GM12878 (cell line): ENCODE results near the gene OR1I1. TPM values are rescaled to one million over a fixed set of nuclear protein-coding genes. Genes with fewer than 3 reads are reported as not detected.

Source experiments
- ATAC-seq: fragments of 200-7000 bp; cut with Tn5 transposase; 3 replicates; pipeline ENCODE4 v1.9.1; 2020; ENCODE audit warnings: mild to moderate bottlenecking, moderate library complexity
- BruUV-seq: library from RNA; stranded (reverse); fragments of 400-500 nt; replicated peaks from 2 replicates; lab custom pipeline; 2021; lab: Mats Ljungman, UMichigan
- CTCF ChIA-PET: fragments of 300-600 bp; sonication (Branson Sonifier 250); formaldehyde crosslinking; extraction: SDS; loops from one replicate; lab custom pipeline; 2021; ENCODE audit warnings: inconsistent platforms; lab: Yijun Ruan, JAX
- POLR2A ChIA-PET: fragments of 350-600 bp; formaldehyde crosslinking; extraction: SDS; loops from one replicate; lab custom pipeline; 2021; ENCODE audit warnings: inconsistent platforms; lab: Charles Lee
- RAD21 ChIA-PET: fragments of 300-600 bp; sonication (Branson Sonifier 250); formaldehyde crosslinking; loops from one replicate; lab custom pipeline; 2023; ENCODE audit warnings: antibody characterized with exemption; ENCODE audit not compliant: unreplicated experiment; lab: Charles Lee
- SMC1A ChIA-PET: fragments of 300-600 bp; sonication (Branson Sonifier 250); formaldehyde crosslinking; loops from one replicate; lab custom pipeline; 2023; ENCODE audit not compliant: unreplicated experiment, uncharacterized antibody; lab: Charles Lee
- DNase-seq: peaks from one replicate; pipeline ENCODE4 v3.0.0-alpha.2; 2011; ENCODE audit warnings: low read depth, low spot score
- FAIRE-seq: peaks from 3 replicates; lab custom pipeline; 2011; peaks lifted over from hg19 to GRCh38; lab: Jason Lieb, UNC
- H2AFZ ChIP-seq: 2 replicates; pipeline ENCODE4 v1.6.0; 2011; ENCODE audit warnings: low read depth, low read length, control low read depth; ENCODE audit not compliant: control insufficient read depth
- H3K27ac ChIP-seq: 2 replicates; pipeline ENCODE4 v1.5.1; 2011; ENCODE audit warnings: control low read depth; ENCODE audit not compliant: control insufficient read depth, insufficient read depth
- H3K27me3 ChIP-seq, 2 experiments: replicated peaks in 1 of 2; 2 replicates each; pipeline versions ENCODE4 v1.6.0 to v1.6.1; 2011; ENCODE audit warnings: low read length in 1 of 2; ENCODE audit not compliant: control insufficient read depth in 2 of 2, insufficient read depth in 2 of 2
- H3K36me3 ChIP-seq, 2 experiments: 2 replicates each; pipeline ENCODE4 v1.5.1; 2011; ENCODE audit warnings: low read length in 1 of 2; ENCODE audit not compliant: control insufficient read depth in 2 of 2, insufficient read depth in 2 of 2
- H3K4me1 ChIP-seq: 2 replicates; pipeline ENCODE4 v1.6.1; 2011; ENCODE audit warnings: mild to moderate bottlenecking, low read length, moderate library complexity, mixed read lengths; ENCODE audit not compliant: control insufficient read depth, insufficient read depth
- H3K4me2 ChIP-seq: 2 replicates; pipeline ENCODE4 v1.6.0; 2011; ENCODE audit warnings: control low read depth; ENCODE audit not compliant: control insufficient read depth, insufficient read depth
- H3K4me3 ChIP-seq: fragments of 200-600 bp; sonication (generic); 2 replicates; pipeline ENCODE4 v1.5.1; 2016
- H3K79me2 ChIP-seq: 2 replicates; pipeline ENCODE4 v1.6.0; 2011; ENCODE audit warnings: low read length; ENCODE audit not compliant: control insufficient read depth, insufficient read depth
- H3K9ac ChIP-seq: 2 replicates; pipeline ENCODE4 v1.8.0; 2011; ENCODE audit warnings: low read length, control low read depth, mixed read lengths; ENCODE audit not compliant: control insufficient read depth, insufficient read depth
- H3K9me3 ChIP-seq: replicated peaks from 3 replicates; pipeline ENCODE4 v1.5.1; 2011; ENCODE audit warnings: mild to moderate bottlenecking, low read length; ENCODE audit not compliant: control insufficient read depth, insufficient read depth
- H4K20me1 ChIP-seq: 2 replicates; pipeline ENCODE4 v1.6.0; 2011; ENCODE audit not compliant: control insufficient read depth, insufficient read depth
- CBX5 ChIP-seq: sonication (generic); IDR thresholded peaks from 2 replicates; pipeline ENCODE4 v1.6.1; 2016; ENCODE audit warnings: low read depth, moderate library complexity, mild to moderate bottlenecking, inconsistent platforms
- CHD4 ChIP-seq: fragments of 200-600 bp; sonication (generic); IDR thresholded peaks from 2 replicates; pipeline ENCODE4 v1.6.1; 2016; ENCODE audit warnings: mild to moderate bottlenecking
- FOS ChIP-seq: IDR thresholded peaks from 3 replicates; pipeline ENCODE4 v1.6.1; 2011; ENCODE audit warnings: borderline replicate concordance; ENCODE audit not compliant: insufficient read length; ENCODE audit errors: extremely low read depth
- FOXM1 ChIP-seq: IDR thresholded peaks from 2 replicates; pipeline ENCODE4 v1.6.1; 2012; ENCODE audit warnings: low read depth, mild to moderate bottlenecking, inconsistent platforms, low read length, moderate library complexity
- KAT2A ChIP-seq: conservative IDR thresholded peaks from 2 replicates; pipeline ENCODE4 v1.6.1; 2011; ENCODE audit warnings: low read depth, low read length; ENCODE audit not compliant: control insufficient read depth
- MEF2A ChIP-seq: IDR thresholded peaks from 2 replicates; pipeline ENCODE4 v1.6.1; 2011; ENCODE audit warnings: low read depth, mild to moderate bottlenecking, low read length, moderate library complexity; ENCODE audit not compliant: insufficient read depth
- TCF7 ChIP-seq: IDR thresholded peaks from 2 replicates; pipeline ENCODE4 v1.6.1; 2014; ENCODE audit warnings: antibody characterized with exemption, borderline replicate concordance
- WGBS: methylation state at CpG from one replicate; pipeline ENCODE4 v1.1.6; 2016; ENCODE audit warnings: low lambda C conversion rate; ENCODE audit not compliant: insufficient replicate concordance, insufficient coverage; ENCODE audit errors: missing lambda C conversion rate; 5-methylcytosine and 5-hydroxymethylcytosine counted together
- in situ Hi-C: fragments of 300-500 bp; cut with MboI; formaldehyde crosslinking; loops from 9 replicates; pipeline ENCODE4 v1.14.3; 2018; ENCODE audit warnings: mixed read lengths
- intact Hi-C: fragments of 100-400 bp; cut with micrococcal nuclease; formaldehyde crosslinking; loops from one replicate; pipeline ENCODE4 v1.14.2; 2022; ENCODE audit not compliant: unreplicated experiment
- polyA plus RNA-seq, 11 experiments: library from polyadenylated mRNA; depleted of rRNA in 4 of 11; unstranded in 6 of 11; stranded (reverse) in 5 of 11; fragments of >200 nt; fragmentation: Nextera tagmentation in 4 of 11; fragmentation: Illumina TruSeq in 1 of 11; extraction: Ambion mirVana in 4 of 11; extraction: Trizol in 1 of 11; gene quantifications; 1 replicate in 1 of 11; 2 replicates in 10 of 11; pipeline versions ENCODE4 v1.2.1 to v1.2.3, GENCODE V29; 2011 to 2016; ENCODE audit warnings: inconsistent platforms in 2 of 11, missing spikeins in 2 of 11, low read depth in 1 of 11
- total RNA-seq, 4 experiments: library from RNA; depleted of rRNA in 3 of 4; stranded (reverse); fragments of >200 nt in 3 of 4; fragmentation: Illumina TruSeq in 1 of 4; extraction: Trizol in 1 of 4; gene quantifications; 2 replicates each; pipeline versions ENCODE4 v1.2.1 to v1.2.3, GENCODE V29; 2013 to 2021
- TF ChIP-seq, protein P1 (sequence below): fragments of 450-650 bp; IDR thresholded peaks from 2 replicates; pipeline ENCODE4 v1.6.1; 2017; ENCODE audit warnings: mild to moderate bottlenecking, moderate library complexity
- TF ChIP-seq, protein P2 (sequence below): fragments of 450-650 bp; IDR thresholded peaks from 2 replicates; pipeline ENCODE4 v1.6.1; 2016; ENCODE audit warnings: mild to moderate bottlenecking, moderate library complexity, borderline replicate concordance
- TF ChIP-seq, protein P3 (sequence below): fragments of 450-650 bp; IDR thresholded peaks from 2 replicates; pipeline ENCODE4 v1.6.1; 2017; ENCODE audit warnings: antibody characterized with exemption, mild to moderate bottlenecking, moderate library complexity
- TF ChIP-seq, protein P4 (sequence below): fragments of 450-650 bp; conservative IDR thresholded peaks from 2 replicates; pipeline ENCODE4 v1.6.1; 2017; ENCODE audit warnings: mild to moderate bottlenecking, moderate library complexity

The OR1I1 gene
- total and polyA plus RNA-seq, 10 of the 15 experiments (the other 5 are each of a cell fraction or from before 2014, with no cell fraction given): not detected

DNA sequence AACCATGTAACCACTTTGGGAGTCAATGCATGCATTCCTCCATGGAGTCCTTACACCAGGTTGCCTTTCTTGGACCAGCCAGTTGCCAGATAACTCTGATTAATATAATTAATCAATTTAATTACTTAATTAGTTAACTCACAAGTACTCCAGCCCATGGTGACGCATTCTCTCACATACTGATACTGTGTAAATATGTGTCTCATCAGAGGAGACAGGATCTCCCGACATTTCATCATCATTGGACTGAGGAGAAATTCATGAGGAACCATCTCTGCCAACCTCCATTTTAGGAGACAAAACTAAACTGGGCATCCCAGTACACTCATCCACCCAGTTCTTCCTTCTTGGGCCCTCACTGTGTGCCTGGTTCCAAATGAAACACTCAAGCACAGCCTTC lies 39.2 kb upstream of the OR1I1 start:
- Histone ChIP-seq H3K27me3 (no peaks in the 10 kb centered on the region; a peak in 1 of 4 replicates), H3K4me3 (no peak overlapping the region), H3K9me3 (no peaks in the 10 kb centered on the region), H3K79me2 (no peaks in the 10 kb centered on the region), H3K36me3 (no peaks in the 10 kb centered on the region), H4K20me1 (no peaks in the 10 kb centered on the region), H3K9ac (no peak overlapping the region), H3K4me1 (no peaks in the 10 kb centered on the region), H3K4me2 (no peak overlapping the region), H3K27ac (no peak overlapping the region), H2AFZ (no peak overlapping the region)
- ATAC-seq: no peak
- 8% methylated on average over 2 of the region's 2 CpGs for WGBS
- intact Hi-C loops (no loop called here), in situ Hi-C loops (no loop called here)
- ChIA-PET CTCF (no interaction called here), RAD21 (no interaction called here), POLR2A (no interaction called here), SMC1A (no interaction called here)
- FAIRE-seq: no peak
- no peak for DNase-seq
- BruUV-seq: no TSS peak
- TF ChIP-seq MEF2A (no peak), CHD4 (no peak), TCF7 (no peak), FOXM1 (no peak), CBX5 (no peak), FOS (no peak), KAT2A (no peak)
- TF ChIP-seq, protein P1, sequence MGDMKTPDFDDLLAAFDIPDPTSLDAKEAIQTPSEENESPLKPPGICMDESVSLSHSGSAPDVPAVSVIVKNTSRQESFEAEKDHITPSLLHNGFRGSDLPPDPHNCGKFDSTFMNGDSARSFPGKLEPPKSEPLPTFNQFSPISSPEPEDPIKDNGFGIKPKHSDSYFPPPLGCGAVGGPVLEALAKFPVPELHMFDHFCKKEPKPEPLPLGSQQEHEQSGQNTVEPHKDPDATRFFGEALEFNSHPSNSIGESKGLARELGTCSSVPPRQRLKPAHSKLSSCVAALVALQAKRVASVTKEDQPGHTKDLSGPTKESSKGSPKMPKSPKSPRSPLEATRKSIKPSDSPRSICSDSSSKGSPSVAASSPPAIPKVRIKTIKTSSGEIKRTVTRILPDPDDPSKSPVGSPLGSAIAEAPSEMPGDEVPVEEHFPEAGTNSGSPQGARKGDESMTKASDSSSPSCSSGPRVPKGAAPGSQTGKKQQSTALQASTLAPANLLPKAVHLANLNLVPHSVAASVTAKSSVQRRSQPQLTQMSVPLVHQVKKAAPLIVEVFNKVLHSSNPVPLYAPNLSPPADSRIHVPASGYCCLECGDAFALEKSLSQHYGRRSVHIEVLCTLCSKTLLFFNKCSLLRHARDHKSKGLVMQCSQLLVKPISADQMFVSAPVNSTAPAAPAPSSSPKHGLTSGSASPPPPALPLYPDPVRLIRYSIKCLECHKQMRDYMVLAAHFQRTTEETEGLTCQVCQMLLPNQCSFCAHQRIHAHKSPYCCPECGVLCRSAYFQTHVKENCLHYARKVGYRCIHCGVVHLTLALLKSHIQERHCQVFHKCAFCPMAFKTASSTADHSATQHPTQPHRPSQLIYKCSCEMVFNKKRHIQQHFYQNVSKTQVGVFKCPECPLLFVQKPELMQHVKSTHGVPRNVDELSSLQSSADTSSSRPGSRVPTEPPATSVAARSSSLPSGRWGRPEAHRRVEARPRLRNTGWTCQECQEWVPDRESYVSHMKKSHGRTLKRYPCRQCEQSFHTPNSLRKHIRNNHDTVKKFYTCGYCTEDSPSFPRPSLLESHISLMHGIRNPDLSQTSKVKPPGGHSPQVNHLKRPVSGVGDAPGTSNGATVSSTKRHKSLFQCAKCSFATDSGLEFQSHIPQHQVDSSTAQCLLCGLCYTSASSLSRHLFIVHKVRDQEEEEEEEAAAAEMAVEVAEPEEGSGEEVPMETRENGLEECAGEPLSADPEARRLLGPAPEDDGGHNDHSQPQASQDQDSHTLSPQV: no peak
- TF ChIP-seq, protein P2, sequence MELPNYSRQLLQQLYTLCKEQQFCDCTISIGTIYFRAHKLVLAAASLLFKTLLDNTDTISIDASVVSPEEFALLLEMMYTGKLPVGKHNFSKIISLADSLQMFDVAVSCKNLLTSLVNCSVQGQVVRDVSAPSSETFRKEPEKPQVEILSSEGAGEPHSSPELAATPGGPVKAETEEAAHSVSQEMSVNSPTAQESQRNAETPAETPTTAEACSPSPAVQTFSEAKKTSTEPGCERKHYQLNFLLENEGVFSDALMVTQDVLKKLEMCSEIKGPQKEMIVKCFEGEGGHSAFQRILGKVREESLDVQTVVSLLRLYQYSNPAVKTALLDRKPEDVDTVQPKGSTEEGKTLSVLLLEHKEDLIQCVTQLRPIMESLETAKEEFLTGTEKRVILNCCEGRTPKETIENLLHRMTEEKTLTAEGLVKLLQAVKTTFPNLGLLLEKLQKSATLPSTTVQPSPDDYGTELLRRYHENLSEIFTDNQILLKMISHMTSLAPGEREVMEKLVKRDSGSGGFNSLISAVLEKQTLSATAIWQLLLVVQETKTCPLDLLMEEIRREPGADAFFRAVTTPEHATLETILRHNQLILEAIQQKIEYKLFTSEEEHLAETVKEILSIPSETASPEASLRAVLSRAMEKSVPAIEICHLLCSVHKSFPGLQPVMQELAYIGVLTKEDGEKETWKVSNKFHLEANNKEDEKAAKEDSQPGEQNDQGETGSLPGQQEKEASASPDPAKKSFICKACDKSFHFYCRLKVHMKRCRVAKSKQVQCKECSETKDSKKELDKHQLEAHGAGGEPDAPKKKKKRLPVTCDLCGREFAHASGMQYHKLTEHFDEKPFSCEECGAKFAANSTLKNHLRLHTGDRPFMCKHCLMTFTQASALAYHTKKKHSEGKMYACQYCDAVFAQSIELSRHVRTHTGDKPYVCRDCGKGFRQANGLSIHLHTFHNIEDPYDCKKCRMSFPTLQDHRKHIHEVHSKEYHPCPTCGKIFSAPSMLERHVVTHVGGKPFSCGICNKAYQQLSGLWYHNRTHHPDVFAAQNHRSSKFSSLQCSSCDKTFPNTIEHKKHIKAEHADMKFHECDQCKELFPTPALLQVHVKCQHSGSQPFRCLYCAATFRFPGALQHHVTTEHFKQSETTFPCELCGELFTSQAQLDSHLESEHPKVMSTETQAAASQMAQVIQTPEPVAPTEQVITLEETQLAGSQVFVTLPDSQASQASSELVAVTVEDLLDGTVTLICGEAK: no peak
- TF ChIP-seq, protein P3, sequence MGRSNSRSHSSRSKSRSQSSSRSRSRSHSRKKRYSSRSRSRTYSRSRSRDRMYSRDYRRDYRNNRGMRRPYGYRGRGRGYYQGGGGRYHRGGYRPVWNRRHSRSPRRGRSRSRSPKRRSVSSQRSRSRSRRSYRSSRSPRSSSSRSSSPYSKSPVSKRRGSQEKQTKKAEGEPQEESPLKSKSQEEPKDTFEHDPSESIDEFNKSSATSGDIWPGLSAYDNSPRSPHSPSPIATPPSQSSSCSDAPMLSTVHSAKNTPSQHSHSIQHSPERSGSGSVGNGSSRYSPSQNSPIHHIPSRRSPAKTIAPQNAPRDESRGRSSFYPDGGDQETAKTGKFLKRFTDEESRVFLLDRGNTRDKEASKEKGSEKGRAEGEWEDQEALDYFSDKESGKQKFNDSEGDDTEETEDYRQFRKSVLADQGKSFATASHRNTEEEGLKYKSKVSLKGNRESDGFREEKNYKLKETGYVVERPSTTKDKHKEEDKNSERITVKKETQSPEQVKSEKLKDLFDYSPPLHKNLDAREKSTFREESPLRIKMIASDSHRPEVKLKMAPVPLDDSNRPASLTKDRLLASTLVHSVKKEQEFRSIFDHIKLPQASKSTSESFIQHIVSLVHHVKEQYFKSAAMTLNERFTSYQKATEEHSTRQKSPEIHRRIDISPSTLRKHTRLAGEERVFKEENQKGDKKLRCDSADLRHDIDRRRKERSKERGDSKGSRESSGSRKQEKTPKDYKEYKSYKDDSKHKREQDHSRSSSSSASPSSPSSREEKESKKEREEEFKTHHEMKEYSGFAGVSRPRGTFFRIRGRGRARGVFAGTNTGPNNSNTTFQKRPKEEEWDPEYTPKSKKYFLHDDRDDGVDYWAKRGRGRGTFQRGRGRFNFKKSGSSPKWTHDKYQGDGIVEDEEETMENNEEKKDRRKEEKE: no peak
- TF ChIP-seq, protein P4, sequence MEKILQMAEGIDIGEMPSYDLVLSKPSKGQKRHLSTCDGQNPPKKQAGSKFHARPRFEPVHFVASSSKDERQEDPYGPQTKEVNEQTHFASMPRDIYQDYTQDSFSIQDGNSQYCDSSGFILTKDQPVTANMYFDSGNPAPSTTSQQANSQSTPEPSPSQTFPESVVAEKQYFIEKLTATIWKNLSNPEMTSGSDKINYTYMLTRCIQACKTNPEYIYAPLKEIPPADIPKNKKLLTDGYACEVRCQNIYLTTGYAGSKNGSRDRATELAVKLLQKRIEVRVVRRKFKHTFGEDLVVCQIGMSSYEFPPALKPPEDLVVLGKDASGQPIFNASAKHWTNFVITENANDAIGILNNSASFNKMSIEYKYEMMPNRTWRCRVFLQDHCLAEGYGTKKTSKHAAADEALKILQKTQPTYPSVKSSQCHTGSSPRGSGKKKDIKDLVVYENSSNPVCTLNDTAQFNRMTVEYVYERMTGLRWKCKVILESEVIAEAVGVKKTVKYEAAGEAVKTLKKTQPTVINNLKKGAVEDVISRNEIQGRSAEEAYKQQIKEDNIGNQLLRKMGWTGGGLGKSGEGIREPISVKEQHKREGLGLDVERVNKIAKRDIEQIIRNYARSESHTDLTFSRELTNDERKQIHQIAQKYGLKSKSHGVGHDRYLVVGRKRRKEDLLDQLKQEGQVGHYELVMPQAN: no peak
